GM19043 (cell line): Measurements from ENCODE around the gene SAMD4B.

ENCODE experiments used
- ATAC-seq: cut with Tn5 transposase; IDR thresholded peaks from one replicate; pipeline ENCODE4 v1.9.1; 2021; ENCODE audit warnings: low read depth; ENCODE audit not compliant: unreplicated experiment

SAMD4B gene

GRCh38 chr19:39407410-39407659, 65.1 kb downstream of the SAMD4B start:
- no peak for ATAC-seq

DNA sequence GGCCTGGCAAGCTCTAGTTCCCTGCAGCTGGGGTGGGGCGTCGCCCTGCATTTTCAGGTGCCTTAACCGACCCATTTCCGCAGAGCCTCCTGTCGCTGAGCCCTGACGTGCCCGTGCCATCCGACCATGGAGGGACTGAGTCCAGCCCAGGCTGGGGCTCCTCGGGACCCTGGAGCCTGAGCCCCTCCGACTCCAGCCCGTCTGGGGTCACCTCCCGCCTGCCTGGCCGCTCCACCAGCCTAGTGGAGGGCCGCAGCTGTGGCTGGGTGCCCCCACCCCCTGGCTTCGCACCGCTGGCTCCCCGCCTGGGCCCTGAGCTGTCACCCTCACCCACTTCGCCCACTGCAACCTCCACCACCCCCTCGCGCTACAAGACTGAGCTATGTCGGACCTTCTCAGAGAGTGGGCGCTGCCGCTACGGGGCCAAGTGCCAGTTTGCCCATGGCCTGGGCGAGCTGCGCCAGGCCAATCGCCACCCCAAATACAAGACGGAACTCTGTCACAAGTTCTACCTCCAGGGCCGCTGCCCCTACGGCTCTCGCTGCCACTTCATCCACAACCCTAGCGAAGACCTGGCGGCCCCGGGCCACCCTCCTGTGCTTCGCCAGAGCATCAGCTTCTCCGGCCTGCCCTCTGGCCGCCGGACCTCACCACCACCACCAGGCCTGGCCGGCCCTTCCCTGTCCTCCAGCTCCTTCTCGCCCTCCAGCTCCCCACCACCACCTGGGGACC, 65.6 kb downstream of the SAMD4B start:
- ATAC-seq = no peak

GRCh38 chr19:39408392-39409207, 66.4 kb downstream of the SAMD4B start:
- ATAC-seq = no peak

GRCh38 chr19:39409208-39410016, 67.2 kb downstream of the SAMD4B start:
- ATAC-seq = no peak

DNA sequence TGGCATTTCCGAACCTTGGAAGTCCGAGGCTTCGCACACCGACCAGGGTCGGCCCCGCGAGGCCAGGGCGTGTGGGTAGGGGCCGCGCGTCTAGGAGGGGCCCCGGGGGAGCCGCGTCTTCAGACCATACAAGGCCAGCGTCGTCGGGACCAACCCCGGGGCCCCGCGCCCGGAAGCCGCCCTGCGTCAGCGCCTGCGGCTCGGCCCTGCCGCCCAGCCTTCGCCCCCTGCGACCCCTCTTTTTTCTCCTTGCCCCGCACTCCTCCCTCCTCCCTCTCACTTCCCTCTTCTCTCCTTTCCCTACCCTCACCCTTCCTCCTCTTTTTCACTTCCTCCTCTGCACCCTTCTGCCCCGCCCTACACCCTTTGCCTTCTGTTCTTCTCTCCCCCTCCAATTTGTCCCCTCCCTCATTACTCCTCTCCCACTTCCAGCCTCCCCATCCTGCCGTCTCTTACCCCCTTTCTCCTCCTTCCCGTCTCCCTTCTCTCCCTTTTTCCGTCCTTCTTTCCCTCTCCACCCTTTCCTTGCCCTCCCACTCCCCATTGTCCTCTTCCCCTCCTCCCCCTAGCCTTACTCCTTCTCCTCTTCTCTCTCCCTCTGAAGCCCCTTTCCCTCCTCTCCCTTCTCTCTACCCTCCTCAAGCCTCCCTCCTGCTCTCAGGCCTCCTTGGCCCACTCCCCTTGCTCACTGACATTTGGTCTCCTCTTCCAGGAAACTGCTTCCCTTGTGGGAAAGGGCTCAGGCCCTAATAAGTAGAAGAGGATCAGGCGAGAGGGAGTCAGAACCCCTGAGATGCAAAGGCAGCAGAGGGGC, 68.0 kb downstream of the SAMD4B start:
- ATAC-seq = no peak

DNA sequence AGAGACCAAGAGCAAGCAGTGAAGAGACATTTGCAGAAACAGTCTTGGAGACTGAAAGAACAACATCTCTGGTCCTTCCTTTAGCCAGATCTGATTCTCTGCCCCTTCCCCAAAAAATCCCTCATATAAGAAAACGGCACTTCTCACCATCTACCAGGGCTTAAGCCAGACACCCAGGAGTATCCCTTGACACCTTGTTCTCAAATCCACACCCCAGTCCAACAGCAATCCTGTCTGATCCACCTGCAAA, 68.5 kb downstream of the SAMD4B start:
- no peak for ATAC-seq

- ATAC-seq = no peak
Observed at GRCh38 chr19:39411081-39411831, 69.0 kb downstream of the SAMD4B start.

GRCh38 chr19:39411832-39412099, 69.5 kb downstream of the SAMD4B start:
- peak; percentile 17 for ATAC-seq

DNA sequence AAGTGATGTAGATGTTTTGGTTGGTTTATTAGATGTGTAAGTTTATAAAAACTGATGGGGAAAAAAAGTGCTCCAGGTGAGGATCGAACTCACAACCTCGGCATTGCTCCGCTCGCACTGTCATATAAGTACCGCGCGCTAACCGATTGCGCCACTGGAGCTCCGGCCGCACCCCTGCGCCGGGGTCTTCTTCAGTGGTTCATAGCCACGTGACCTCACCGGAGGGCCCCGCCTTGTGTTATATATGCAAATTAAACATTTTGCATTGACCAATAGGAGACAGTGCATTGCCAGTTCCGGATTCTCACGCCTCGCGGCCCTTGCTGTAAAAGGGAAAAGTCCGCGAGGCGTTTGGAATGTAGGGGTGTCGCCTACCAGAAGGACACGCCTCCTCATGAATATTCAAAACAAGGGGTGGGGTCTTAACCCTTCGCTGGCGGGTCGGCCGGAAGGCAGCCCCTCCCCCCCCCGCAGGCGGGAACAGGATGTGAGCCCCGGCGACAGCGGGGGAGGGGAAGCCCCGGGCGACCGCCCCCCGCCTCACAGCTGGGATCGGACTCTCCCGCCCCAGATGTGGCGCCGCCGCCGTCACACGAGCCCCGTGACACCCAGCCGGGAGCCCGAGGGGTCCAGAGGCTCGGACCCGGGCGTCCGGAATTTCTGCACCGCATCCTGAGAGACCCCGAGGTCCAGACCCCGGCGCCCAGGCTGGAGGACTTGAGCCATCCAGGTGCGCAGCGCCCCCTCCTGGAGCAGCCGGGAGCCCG, 70.1 kb downstream of the SAMD4B start, which contains the start of gene PLEKHG2:
TSS of gene PLEKHG2 (plus strand) at position 570 of the 767 bp plus-strand sequence. CDS start 1,418 bp downstream, outside the sequence.
- peak; percentile 67 for ATAC-seq

GRCh38 chr19:39412867-39413271, 70.6 kb downstream of the SAMD4B start:
- no peak for ATAC-seq

DNA sequence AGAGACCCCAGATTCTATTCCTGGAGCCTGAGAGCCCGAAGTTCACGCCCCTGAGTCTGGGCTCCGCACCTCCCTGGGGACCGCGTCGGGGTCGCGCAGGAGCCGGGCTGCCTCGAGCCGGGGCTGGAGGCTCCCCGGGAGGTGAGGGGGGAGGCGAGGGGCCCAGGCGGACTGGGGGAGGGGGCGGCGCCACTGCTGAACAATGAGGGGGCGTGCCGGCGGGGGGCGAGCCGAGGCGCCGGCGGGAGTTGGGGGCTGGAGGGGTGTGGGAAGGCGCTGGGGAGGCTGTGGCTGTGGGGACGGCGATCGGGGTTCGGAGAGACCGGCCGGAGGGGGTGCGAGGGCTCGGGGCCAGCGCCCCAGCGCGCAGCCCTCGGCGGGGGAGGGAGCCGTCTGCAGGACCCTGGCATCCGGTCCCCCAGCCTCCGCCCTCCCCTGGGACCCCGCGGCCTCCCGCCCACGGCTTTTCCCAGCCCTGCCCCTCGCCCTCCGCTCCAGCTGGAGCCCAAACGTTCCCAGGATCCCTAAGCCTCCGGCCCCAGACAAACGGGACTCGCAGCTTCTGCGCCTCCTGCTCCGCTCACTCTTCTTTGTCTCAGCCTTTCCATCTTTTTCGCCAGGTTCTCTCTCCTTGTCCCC, 71.2 kb downstream of the SAMD4B start:
- ATAC-seq = no peak

DNA sequence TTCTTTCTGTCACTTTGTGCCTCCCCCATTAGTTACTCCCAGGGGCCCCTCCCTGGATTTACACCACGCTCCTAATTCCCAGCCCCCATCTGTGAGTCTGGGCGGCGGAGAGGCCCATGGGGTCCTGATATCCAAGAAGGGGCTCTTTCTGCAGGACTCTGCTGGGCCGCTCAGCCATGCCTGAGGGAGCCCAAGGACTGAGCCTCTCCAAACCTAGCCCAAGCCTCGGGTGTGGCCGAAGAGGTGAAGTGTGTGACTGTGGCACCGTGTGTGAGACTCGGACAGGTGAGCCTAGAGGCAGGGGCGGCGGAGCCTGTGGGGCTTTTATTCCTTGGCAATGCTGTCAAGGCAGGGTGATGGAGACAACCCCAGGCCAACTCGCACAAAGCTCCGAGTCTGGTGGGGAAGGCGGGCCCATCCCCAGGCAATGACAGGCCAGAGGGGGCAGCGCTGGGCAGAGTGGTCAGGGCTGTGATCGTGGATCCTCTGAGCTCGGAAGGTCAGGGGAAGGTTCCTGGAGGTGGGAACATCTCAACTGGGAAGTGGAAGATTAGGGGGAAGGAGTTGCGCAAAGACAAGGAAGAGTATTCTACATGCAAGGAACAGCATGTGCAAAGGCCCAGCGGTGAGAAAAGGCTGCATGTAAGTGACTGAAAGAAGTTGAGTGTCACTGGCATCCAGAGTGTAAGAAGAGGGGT, 71.8 kb downstream of the SAMD4B start:
- no peak for ATAC-seq

DNA sequence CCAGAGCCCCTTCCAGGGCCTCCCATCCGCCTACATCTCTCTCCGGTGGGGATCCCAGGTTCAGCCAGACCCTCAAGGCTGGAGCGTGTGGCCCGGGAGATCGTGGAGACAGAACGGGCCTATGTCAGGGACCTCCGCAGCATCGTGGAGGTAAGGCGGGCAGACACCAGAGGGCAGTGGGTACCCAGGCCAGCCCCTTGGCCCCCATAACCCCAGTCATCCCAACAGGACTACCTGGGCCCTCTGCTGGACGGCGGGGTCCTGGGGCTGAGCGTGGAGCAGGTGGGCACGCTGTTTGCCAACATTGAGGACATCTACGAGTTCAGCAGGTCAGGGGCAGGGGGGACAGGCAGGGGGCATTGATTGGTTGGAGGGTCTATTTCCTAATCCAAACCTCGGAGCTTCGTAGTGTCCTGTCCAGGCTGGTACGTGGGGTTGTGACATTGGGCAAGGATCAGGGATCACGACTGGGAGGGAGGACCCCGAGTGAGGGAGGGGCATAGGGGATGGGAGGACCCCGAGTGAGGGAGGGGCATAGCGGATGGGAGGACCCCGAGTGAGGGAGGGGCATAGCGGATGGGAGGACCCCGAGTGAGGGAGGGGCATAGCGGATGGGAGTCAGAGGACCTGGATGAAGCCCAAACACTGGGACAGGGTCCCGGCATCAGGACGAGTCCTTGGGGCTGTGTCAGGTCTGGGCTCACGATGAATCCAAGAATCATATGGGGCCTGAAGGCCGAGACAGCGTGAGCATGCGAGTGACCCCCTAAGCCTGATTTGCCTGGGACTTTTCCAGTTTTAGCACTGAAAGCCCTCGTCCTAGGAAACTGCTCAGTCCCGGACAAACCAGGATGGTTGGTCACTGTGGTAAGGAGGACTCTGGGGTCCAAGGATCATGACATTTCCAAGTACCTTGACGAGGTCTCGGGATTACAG, 73.2 kb downstream of the SAMD4B start:
- no peak for ATAC-seq

DNA sequence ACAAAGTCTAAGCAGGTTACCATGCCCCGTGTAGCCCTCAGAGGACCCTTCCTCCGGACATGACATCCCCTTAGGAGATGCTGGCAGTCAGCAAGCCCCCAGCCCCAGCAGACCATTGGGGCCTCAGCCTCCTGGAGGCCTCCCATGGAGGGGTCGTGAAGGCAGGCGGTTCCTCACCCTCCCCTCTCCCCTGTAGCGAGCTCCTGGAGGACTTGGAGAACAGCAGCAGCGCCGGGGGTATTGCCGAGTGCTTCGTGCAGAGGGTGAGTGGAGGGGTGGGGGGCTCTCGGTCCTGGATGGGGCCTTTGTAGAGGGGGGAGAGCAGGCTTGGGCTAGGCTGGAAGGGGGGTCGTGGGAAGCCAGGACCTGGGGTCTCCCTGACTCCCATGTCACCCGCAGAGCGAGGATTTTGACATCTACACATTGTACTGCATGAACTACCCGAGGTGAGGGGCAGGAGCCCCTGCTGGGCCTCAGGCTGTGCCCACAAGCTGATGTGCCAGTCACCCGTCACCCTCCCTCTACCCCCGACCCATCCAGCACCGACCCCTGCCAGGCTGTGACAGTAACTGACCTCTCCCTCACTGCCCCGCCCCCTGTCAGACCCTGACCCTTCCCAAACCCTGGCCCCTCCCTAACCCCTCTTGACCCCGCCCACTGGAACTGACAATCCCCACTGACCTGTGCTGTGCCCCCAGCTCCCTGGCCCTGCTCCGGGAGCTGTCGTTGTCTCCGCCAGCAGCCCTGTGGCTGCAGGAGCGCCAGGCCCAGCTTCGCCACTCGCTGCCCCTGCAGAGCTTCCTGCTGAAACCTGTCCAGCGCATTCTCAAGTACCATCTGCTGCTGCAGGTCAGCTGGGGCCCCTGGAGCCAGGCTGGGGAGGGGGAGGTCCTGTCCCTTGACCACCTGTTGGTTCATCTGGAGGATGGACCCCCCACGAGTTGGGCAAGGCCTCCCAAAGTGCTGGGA, 74.2 kb downstream of the SAMD4B start:
- ATAC-seq = no peak

DNA sequence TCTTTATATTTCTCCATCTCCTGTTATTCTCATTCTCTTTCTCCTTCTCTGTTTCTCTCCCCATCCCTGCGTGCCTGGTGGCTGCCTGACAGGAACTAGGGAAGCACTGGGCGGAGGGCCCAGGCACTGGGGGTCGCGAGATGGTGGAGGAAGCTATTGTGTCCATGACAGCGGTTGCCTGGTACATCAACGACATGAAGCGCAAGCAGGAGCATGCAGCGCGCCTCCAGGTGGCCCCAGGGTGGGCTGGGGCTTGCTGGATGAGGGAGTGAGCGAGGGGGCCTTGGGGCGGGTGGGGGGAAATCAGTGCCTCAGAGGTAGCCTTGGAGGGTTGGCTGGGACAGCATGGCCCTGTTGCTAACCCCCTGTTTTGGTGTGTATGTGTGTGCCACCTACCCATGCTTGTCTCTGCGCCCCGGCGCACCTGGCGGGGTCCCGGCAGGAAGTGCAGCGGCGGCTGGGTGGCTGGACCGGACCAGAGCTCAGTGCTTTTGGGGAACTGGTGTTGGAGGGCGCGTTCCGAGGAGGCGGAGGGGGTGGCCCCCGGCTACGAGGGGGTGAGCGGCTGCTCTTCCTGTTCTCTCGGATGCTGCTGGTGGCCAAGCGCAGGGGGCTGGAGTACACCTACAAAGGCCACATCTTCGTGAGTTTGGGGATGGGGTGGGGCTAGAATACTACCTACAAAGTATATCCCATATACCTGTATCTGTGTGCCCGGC, 75.4 kb downstream of the SAMD4B start:
- ATAC-seq = no peak

GRCh38 chr19:39419003-39419402, 76.8 kb downstream of the SAMD4B start:
- ATAC-seq = no peak
